HuH-7.5 (cell line): ENCODE data around the gene GOLGA6L1.
"Not testable (repeated sequence)": the region's sequence is repeated elsewhere in the genome, so short reads cannot be mapped to it uniquely, and the experiment has no call there.

ENCODE experiments used
- DNase-seq: peaks from one replicate; pipeline ENCODE4 v3.0.0; 2011; ENCODE audit warnings: low spot score

Gene GOLGA6L1, protein sequence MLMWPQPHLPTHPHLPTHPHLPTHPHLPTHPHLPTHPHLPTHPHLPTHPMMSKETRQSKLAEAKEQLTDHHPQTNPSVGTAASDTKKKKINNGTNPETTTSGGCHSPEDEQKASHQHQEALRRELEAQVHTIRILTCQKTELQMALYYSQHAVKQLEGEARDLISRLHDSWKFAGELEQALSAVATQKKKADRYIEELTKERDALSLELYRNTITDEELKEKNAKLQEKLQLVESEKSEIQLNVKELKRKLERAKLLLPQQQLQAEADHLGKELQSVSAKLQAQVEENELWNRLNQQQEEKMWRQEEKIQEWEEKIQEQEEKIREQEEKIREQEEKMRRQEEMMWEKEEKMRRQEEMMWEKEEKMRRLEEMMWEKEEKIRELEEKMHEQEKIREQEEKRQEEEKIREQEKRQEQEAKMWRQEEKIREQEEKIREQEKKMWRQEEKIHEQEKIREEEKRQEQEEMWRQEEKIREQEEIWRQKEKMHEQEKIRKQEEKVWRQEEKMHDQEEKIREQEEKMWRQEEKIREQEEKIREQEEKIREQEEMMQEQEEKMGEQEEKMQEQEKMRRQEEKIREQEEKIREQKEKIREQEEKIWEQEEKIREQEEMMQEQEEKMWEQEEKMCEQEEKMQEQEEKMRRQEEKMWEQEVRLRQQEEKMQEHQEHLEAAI

DNA sequence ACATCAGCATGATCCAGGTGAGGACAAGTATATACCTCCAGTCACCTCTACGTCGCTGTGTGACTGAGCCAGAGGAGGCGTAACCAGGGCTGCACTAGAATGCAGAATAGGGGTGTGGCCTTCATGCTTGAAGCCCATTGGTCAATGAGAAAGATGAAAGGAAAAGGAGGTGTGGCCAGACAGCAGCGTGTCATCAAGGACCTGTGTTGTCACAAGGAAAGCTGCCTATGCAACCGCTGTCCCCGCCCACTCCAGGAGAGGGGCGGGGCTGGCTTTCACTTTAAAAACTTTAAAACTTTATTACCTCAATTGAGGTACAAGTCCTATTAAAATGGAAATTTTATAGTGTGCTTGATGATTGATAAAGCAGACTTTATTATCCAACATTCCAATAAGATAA is at the start of gene GOLGA6L1:
Gene GOLGA6L1, minus strand, starts transcription at position 101 of the 400 bp plus-strand sequence. Its CDS starts 91 bp downstream, at position 10.
- DNase-seq, result not testable (repeated sequence)

DNA sequence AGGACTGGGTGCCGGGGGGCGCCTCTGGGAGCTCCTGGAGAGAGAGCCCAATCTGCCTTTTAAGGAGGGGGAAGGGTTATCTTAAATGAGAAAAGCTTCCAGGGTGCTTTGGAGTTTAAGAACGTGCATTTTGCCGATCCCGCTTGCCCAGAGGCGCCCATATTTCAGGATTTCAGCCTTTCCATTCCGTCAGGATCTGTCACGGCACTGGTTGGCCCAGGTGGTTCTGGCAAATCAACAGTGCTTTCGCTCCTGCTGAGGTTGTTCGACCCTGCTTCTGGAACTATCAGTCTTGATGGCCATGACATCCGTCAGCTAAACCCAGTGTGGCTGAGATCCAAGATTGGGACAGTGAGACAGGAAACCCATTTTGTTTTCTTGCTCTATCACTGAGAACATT is 44.6 kb upstream of the GOLGA6L1 start:
- not testable (repeated sequence) for DNase-seq

DNA sequence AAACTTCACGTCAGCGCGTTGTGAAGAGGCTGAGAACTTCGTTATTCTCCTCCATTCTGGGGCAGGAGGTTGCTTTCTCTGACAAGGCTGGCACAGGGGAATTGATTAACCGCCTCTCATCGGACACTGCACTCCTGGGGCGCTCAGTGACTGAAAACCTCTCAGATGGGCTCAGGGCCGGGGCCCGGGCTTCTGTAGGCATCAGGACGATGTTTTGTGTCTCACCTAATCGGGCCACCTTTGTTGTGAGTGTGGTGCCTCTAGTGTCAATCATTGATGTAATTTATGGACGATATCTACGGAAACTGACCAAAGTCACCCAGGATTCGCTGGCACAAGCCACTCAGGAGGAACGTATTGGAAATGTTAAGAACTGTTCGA is 43.9 kb upstream of the GOLGA6L1 start:
- not testable (repeated sequence) for DNase-seq

DNA sequence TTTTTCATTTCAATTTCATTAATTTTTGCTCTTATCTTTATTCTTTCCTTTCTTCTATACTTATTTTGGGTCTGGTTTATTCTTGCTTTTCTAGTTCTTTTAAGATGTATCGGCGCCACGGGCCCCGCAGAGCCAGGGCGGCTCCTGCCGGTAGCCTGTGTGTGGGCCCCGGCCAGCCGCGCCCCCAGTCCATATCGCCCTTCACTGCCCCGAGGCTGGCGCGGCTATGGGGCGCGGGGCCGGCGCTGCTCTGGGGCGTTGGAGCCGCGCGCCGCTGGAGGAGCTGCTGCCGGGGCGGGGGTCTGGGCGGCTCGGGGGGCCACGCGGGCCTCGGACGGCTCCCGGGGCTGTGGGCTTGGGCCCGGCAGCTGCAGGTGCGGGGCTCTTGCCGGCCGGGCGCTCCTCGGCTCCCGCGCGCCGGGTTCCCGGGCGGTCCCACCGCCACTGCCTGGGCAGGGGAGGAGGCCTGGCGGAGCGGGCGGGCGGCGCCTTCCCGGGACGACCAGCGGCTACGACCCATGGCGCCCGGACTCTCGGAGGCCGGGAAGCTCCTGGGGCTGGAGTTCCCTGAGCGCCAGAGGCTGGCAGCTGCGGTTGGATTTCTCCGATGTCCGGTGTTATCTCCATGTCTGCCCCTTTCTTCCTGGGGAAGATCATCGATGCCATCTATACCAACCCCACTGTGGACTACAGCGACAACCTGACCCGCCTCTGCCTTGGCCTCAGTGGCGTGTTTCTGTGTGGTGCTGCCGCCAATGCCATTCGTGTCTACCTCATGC is 43.3 kb upstream of the GOLGA6L1 start:
- peak; percentile 1 for DNase-seq

DNA sequence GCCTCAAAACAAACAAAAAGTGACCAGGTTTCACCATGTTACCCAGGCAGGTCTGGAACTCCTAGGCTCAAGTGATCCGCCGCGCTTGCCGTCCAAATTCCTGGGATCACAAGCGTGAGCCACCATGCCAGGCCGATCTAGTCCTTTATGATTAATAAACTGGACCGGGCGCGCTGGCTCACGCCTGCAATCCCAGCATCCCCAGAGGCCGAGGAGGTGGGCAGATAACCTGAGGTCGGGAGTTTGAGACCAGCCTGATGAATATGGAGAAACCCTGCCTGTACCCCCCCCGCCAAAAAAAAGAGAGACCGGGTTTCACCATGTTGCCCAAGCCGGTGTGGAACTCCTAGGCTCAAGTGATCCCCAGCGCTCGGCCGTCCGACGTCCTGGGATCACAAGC is 40.1 kb upstream of the GOLGA6L1 start:
- not testable (repeated sequence) for DNase-seq

DNA sequence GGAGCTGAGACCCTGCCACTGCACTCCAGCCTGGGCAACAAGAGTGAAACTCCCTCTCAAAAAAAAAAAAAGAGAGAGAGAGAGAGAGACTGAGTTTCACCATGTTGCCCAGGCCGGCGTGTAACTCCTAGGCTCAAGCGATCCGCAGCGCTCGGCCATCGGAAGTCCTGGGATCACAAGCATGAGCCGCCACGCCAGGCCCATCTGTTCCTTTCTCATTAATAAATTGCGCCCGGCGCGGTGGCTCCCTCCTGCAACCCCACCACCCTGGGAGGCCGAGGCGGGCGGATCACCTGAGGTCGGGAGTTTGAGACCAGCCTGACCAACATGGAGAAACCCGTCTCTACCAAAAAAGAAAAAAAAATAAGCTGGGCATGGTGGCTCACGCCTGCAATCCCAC is 39.0 kb upstream of the GOLGA6L1 start:
- DNase-seq, result not testable (repeated sequence)

DNA sequence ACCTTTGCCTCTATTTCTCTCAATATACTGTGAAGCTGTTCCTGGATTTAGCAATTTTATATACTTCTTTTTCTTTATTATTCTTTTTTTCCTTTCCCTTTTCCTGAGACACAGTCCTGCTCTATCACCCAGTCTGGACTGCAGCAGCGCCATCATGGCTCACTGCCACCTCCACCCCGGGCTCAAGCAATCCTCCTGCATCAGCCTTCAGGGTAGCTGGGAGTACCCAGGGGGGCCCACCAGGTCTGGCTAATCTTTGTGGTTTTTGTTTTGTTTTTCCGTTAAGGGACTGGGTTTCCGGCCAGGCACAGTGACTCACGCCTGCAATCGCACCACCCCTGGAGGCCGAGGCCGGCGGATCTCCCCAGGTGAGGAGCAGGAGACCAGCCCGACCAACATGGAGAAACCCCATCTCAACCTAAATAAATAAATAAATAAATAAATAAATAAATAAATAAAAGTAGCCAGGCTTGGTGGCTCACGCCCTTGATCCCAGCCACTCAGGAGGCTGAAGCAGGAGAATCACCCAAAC is 38.1 kb upstream of the GOLGA6L1 start:
- not testable (repeated sequence) for DNase-seq

DNA sequence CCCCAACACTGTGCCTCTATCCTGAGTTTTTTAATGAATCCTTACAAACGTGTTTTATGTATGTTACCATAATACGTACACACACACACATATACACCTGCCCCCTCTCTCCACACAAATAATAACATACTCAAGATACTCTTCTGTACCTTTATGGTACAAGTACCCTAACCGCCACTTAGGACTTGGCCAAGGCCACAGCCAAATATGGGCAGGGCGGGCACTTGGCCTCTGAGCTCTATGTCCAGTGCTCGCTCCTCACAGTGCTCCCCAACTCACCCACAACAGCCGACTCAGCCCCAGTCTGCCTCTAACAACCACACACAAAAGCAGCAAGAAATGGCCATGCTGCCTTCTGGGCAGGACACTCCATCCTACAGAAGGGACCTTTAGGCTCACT is 3.8 kb downstream of the GOLGA6L1 start:
- DNase-seq, result not testable (repeated sequence)

DNA sequence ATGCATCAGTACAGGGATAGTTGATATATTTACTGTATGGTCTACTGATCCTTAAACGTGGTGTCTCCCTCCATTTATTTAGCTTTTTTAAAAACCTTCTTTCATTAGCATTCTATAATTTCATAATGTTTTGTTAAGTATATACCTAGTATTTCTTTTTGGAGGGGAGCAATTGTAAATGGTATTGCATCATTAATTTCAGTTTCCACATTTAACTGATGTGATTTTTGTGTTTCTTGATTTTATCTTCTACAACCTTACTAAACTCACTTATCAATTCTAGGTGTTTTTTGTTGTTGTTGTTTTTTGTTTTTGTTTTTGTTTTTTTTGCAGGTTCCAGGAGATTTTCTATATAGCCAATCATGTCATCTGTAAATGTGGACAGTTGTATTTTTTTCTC is 18.4 kb downstream of the GOLGA6L1 start:
- no peak for DNase-seq

DNA sequence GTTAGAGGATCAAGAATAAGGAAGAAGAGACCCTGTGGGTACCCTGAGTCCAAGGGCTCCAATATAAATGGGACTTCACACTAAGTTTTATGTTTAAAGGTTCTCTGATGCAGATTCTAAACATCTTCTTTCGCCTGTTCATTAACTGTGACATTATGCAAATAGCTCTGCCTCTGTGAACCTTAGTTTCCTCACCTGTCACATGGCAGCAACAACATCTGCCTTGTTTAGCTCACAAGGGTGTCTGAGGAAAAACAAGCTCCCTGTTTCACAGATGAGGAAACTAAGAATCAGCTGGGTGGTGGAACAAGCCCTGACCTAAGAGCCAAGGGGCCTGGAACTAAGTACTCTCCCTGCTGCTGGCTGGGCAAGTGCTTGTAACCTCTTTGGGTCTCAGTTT is 40.8 kb downstream of the GOLGA6L1 start:
- no peak for DNase-seq

DNA sequence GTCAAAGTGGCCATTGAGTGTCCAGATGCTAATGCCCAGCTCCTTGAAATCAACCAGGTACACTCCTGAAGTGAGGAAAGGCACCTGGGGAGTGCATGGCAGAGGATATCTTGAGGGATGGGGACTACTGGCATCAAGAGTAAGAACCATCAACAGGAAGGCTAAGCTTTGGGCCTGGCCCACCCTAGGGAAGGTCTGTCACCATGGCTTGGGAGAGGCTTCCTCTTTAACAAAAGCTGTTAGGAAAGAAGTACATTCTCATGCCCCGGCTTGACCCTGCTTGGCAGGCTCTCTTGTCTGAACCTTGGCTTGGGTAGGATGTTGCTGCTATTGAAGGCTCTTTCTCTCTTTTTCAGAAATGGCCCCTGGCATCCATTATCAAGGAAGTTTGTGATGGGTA is 53.5 kb downstream of the GOLGA6L1 start:
- DNase-seq, result no peak

DNA sequence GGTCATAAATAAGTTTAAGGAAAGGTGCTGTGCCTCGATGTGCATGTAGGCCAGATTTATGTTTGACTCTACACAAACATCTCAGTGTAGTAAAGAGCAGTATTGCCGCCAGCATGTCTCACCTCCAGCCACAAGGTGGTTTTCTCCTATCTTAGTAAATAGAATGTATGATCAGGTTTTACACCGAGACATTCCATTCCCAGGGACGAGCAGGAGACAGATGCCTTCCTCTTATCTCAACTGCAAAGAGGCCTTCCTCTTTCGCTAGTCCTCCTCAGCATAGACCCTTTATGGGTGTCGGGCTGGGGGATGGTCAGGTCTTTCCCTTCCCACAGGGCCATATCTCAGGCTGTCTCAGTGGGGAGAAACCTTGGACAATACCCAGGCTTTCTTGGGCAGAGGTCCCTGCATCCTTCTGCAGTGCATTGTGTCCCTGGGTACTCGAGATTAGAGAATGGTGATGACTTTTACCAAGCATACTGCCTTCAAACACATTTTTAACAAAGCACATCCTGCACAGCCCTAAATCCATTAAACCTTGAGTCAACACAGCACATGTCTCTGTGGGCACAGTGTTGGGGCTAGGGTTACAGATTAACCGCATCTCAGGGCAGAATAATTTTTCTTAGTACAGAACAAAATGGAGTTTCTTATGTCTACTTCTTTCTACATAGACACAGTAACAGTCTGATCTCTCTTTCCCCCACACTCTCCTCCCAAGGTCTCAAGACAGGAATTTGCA is 54.5 kb downstream of the GOLGA6L1 start:
- DNase-seq, result not testable (repeated sequence)

DNA sequence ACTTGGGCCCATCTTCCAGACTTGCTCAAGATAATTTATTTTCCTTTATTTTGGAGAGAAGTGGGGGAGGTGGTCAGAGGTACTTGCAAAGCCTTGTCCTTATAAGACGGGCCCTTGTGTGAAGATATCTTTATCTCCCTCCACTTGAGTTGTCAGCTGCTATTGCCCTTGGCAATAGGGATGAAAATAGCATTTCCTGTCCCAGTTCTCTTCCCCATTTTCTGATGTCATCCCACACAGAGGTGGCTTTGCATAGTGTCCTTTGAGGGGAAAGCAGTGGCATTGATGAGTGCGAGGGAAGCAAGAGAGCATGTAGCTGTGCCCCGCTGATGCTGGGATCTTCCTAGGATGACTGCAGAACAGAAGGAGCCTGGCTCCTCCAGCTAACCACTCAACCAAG is 55.4 kb downstream of the GOLGA6L1 start:
- DNase-seq, result no peak

DNA sequence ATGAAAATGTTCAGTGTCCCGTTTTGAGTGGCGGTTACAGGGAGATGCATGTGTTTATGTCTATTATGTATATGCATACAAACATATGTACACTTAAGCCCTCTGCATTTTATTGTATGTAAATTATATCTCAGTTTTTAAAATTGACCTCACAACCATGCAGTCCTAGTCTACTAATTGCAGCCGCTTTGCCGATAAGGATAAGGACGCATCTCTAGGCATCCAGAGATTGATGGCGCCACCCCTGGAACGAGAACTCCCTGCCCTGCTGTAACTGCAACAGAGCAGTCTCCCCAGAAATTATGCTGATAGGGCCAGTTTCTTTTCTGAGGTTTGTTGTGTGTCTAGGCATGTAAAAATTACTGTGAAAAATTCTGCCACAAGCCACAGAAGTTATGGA is 56.9 kb downstream of the GOLGA6L1 start:
- no peak for DNase-seq
